ENCODE results near the gene CYB561D2. TPM values are rescaled to one million over a fixed set of nuclear protein-coding genes. Genes with fewer than 3 reads are reported as not detected.

CYB561D2 gene
- total RNA-seq, 1 experiment from 2014 or later, result 27.5 TPM

DNA sequence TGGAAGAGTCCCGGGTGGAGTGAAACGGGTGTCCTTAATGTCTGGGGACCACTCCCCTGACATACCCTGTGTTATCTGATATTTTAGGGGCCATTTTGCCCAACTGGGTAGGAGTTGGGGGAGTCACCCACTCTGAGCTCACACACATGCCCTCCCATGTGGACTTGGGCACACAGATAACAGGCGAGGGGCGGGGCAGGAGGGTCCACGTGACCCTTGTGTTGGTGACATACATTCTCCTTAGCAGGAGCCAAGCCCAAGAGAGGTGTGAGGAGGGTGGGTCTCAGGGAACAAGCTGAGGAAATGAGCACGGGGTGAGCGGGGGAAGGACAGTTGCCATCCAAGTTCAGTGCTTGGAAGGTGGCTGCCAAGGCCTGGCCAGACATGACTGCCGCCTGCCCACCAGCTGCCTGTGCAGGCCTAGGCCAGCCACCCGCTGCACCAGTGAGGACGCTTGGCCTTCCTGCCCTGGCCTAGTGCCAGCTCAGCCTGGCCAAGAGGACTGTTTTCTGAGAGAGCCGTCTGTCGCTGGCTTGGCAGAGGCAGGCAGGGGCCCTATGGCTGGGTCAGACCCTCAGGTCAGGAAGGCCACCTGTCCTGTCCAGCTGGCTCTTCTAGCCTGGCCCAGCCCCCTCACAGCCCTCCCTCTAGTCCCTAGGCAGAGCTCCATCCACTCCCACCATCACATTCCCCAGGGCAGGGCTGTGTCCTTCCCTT, 40.0 kb downstream of the CYB561D2 start:
- Histone ChIP-seq H3K4me3 (ENCODE audit: low read depth in 2 of 2, low read length in 2 of 2) (no peak overlapping the region), H3K4me1 (ENCODE audit: control insufficient read depth, insufficient read depth, low read length) (no peaks in the 10 kb centered on the region), H3K36me3 (ENCODE audit: control insufficient read depth, insufficient read depth, low read length) (no peaks in the 10 kb centered on the region), H3K27ac (ENCODE audit: low read length) (no peak overlapping the region), H3K27me3 (ENCODE audit: control insufficient read depth, insufficient read depth, low read length) (no peaks in the 10 kb centered on the region), H3K9me3 (ENCODE audit: control insufficient read depth, insufficient read depth, low read depth, low read length) (no peaks in the 10 kb centered on the region)
- POLR2A ChIA-PET, result no interaction called here
- in situ Hi-C loops (cut with HindIII; ENCODE audit: low pct_unique_long_range_greater_than_20kb, low sequenced_read_pairs) (no loop called here), intact Hi-C loops (cut with micrococcal nuclease; ENCODE audit: unreplicated experiment) (no loop called here)
- DNase-seq (ENCODE audit: low read depth, low spot score) (no peak), ATAC-seq (no peak)
- BruUV-seq (replicated peaks), result no TSS peak
- TF ChIP-seq, protein P1, sequence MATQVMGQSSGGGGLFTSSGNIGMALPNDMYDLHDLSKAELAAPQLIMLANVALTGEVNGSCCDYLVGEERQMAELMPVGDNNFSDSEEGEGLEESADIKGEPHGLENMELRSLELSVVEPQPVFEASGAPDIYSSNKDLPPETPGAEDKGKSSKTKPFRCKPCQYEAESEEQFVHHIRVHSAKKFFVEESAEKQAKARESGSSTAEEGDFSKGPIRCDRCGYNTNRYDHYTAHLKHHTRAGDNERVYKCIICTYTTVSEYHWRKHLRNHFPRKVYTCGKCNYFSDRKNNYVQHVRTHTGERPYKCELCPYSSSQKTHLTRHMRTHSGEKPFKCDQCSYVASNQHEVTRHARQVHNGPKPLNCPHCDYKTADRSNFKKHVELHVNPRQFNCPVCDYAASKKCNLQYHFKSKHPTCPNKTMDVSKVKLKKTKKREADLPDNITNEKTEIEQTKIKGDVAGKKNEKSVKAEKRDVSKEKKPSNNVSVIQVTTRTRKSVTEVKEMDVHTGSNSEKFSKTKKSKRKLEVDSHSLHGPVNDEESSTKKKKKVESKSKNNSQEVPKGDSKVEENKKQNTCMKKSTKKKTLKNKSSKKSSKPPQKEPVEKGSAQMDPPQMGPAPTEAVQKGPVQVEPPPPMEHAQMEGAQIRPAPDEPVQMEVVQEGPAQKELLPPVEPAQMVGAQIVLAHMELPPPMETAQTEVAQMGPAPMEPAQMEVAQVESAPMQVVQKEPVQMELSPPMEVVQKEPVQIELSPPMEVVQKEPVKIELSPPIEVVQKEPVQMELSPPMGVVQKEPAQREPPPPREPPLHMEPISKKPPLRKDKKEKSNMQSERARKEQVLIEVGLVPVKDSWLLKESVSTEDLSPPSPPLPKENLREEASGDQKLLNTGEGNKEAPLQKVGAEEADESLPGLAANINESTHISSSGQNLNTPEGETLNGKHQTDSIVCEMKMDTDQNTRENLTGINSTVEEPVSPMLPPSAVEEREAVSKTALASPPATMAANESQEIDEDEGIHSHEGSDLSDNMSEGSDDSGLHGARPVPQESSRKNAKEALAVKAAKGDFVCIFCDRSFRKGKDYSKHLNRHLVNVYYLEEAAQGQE (IDR thresholded peaks at IDR 0.05; ENCODE audit: insufficient read depth in 1 of 2, low read depth in 2 of 2, low read length in 1 of 2), result no peak
- TF ChIP-seq TCF7L2 (IDR thresholded peaks at IDR 0.05; ENCODE audit: low read depth, low read length) (no peak), POLR2AphosphoS5 (IDR thresholded peaks at IDR 0.05; ENCODE audit: low read depth, low read length) (no peak), SIN3A (IDR thresholded peaks at IDR 0.05; ENCODE audit: borderline replicate concordance, insufficient read depth, low read depth, low read length) (no peak)
- TF ChIP-seq, protein P2, sequence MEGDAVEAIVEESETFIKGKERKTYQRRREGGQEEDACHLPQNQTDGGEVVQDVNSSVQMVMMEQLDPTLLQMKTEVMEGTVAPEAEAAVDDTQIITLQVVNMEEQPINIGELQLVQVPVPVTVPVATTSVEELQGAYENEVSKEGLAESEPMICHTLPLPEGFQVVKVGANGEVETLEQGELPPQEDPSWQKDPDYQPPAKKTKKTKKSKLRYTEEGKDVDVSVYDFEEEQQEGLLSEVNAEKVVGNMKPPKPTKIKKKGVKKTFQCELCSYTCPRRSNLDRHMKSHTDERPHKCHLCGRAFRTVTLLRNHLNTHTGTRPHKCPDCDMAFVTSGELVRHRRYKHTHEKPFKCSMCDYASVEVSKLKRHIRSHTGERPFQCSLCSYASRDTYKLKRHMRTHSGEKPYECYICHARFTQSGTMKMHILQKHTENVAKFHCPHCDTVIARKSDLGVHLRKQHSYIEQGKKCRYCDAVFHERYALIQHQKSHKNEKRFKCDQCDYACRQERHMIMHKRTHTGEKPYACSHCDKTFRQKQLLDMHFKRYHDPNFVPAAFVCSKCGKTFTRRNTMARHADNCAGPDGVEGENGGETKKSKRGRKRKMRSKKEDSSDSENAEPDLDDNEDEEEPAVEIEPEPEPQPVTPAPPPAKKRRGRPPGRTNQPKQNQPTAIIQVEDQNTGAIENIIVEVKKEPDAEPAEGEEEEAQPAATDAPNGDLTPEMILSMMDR (IDR thresholded peaks at IDR 0.05), result no peak
- CTCF ChIA-PET, result interaction anchor here (0.5 to 0.6 kb wide), 2 partner anchors 9 to 44 kb away, joined by 5 to 10 read pairs; no protein-coding TSS in a partner anchor

DNA sequence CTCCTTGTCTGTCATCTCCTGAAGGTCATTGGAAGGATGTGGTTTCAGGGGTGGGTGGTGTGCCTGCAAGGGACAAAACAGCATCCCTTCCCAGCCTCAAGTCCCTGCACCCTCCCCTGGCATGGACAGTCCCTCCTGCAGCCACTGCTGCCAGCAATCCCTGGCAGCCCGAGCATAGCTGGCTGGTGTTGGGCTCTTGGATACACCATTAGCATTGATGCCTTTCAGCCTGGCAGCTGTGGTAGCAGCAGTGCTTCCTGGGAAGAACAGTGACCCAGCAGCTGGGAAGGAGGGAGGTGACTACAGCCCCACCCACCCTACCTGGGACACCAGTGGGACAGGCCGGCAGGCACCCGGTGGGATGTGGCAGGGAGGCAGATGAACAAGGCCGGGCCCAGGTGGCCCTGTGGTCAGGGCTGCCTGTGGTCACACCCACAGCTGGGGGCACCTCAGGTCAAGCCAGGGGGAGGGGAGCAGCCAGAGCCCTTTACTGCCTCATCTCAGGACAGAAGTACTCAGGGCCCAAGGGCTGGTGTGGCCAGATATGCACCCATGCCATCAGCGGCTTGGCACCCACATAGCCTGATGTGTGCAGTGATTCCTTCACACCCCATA, 41.5 kb downstream of the CYB561D2 start:
- no peaks in the 10 kb centered on the region for H3K4me1 ChIP-seq (ENCODE audit: control insufficient read depth, insufficient read depth, low read length)

More for the DNA sequence above, 41.5 kb downstream of the CYB561D2 start:
- POLR2A ChIA-PET, result interaction anchor here (0.6 kb wide), 2 partner anchors 11 to 715 kb away, joined by 3 to 8 read pairs; no protein-coding TSS in a partner anchor
- H3K4me3 ChIP-seq (ENCODE audit: low read depth in 2 of 2, low read length in 2 of 2), result no peak overlapping the region
- H3K27ac ChIP-seq (ENCODE audit: low read length), result no peak overlapping the region
- CTCF ChIA-PET, result interaction anchor here (0.6 kb wide), 2 partner anchors 10 kb away, joined by 6 to 8 read pairs; no protein-coding TSS in a partner anchor
- in situ Hi-C loops (cut with HindIII; ENCODE audit: low pct_unique_long_range_greater_than_20kb, low sequenced_read_pairs), result no loop called here
- DNase-seq (ENCODE audit: low read depth, low spot score) (no peak), ATAC-seq (no peak)
- TF ChIP-seq POLR2AphosphoS5 (IDR thresholded peaks at IDR 0.05; ENCODE audit: low read depth, low read length) (no peak), TCF7L2 (IDR thresholded peaks at IDR 0.05; ENCODE audit: low read depth, low read length) (no peak), SIN3A (IDR thresholded peaks at IDR 0.05; ENCODE audit: borderline replicate concordance, insufficient read depth, low read depth, low read length) (no peak)
- TF ChIP-seq, protein P2 (IDR thresholded peaks at IDR 0.05), result no peak
- TF ChIP-seq, protein P1 (IDR thresholded peaks at IDR 0.05; ENCODE audit: insufficient read depth in 1 of 2, low read depth in 2 of 2, low read length in 1 of 2), result no peak
- H3K9me3 ChIP-seq (ENCODE audit: control insufficient read depth, insufficient read depth, low read depth, low read length), result no peaks in the 10 kb centered on the region
- BruUV-seq (replicated peaks), result no TSS peak
- no peaks in the 10 kb centered on the region for H3K27me3 ChIP-seq (ENCODE audit: control insufficient read depth, insufficient read depth, low read length)
- intact Hi-C loops (cut with micrococcal nuclease; ENCODE audit: unreplicated experiment), result no loop called here
- no peaks in the 10 kb centered on the region for H3K36me3 ChIP-seq (ENCODE audit: control insufficient read depth, insufficient read depth, low read length)
